ENCODE measurements around the gene INSYN2A.

Gene INSYN2A

GRCh38 chr10:127227663-127228062, 31.3 kb upstream of the INSYN2A start:
- Histone ChIP-seq H2BK12ac (ENCODE audit: low read length) (no peak overlapping the region), H3K4me1 (ENCODE audit: control insufficient read depth in 2 of 2, insufficient read depth in 1 of 2, low read depth in 1 of 2, low read length in 2 of 2) (peaks cover 0 to 1% of the 10 kb centered on the region in 2 donors), H4K91ac (ENCODE audit: low read depth, low read length, poor library complexity) (no peak overlapping the region), H2AK5ac (ENCODE audit: low read depth, low read length) (no peak overlapping the region), H2AFZ (ENCODE audit: low read length) (no peak overlapping the region), H2BK120ac (ENCODE audit: low read depth, low read length) (no peak overlapping the region), H3K14ac (ENCODE audit: low read length) (no peak overlapping the region), H3K4ac (ENCODE audit: low read length) (no peak overlapping the region), H3K4me2 (ENCODE audit: insufficient read depth, low read length, poor library complexity, severe bottlenecking) (no peak overlapping the region), H2BK5ac (ENCODE audit: low read length) (no peak overlapping the region), H3K27me3 (ENCODE audit: control insufficient read depth in 3 of 3, insufficient read depth in 3 of 3, low read depth in 1 of 3, low read length in 3 of 3) (no peaks in the 10 kb centered on the region), H3K9ac (ENCODE audit: low read depth, low read length, poor library complexity) (no peak overlapping the region), H3K18ac (ENCODE audit: low read length) (no peak overlapping the region), H2BK15ac (ENCODE audit: low read length) (no peak overlapping the region), H3K9me3 (replicated peaks in 1 of 2; ENCODE audit: control insufficient read depth in 2 of 2, insufficient read depth in 1 of 2, low read depth in 1 of 2, low read length in 2 of 2) (no peaks in the 10 kb centered on the region), H4K8ac (ENCODE audit: low read depth, low read length) (no peak overlapping the region), H3K36me3 (replicated peaks in 1 of 2; ENCODE audit: control insufficient read depth in 2 of 2, insufficient read depth in 2 of 2, low read length in 2 of 2) (no peaks in the 10 kb centered on the region), H3K4me3 (ENCODE audit: low read length in 2 of 2) (no peak overlapping the region), H3K27ac (replicated peaks; ENCODE audit: low read length) (no peak overlapping the region), H3K79me1 (ENCODE audit: low read depth, low read length) (no peaks in the 10 kb centered on the region), H3K23ac (ENCODE audit: low read depth, low read length, poor library complexity) (no peak overlapping the region)
- no CpG with 5 or more reads among the region's 1 CpG for WGBS, 2 donors (ENCODE audit: extremely low coverage in 2 of 2, insufficient read length in 2 of 2, insufficient replicate concordance in 1 of 2)
- DNase-seq (ENCODE audit: low spot score), result no peak

DNA sequence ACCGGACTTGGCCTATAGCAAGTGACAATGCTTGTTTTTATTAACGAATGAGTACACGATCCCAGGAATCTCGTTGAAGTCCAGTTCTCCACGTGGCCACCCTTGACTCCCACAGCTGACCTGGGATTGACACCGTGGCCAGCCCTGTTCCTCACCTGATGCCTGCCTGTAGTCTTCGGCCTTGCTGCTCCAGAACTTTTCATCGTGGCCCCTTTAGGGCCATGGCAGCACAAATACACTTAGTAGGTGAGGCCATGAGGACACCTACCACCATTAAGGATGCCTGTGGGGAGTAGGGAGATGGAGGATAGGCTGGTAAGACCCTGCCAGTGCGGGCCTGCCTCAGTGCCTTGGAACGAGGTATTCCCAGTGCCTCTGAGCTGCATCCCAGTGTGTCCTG, 30.6 kb upstream of the INSYN2A start:
- H2BK5ac ChIP-seq (ENCODE audit: low read length), result no peak overlapping the region

DNA sequence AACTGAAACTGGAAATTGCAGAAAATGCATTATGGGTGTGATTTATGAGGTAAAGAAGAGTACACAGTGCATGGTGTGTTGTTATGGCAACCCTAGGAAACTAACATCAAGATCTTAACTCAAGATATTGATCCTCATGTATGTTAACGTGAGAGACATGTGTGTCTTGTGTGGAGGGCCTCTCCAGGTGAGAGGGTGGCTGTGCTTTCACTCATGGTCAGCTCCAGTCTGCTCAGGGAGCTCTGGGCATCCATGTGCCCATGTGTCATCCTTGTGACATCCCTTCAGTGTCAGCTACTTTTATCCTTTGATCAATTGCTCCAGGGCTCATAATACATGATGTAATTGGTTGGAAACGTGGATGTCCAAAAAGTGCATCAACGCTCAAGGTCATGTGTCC, 24.9 kb upstream of the INSYN2A start:
- Histone ChIP-seq H4K8ac (ENCODE audit: low read depth, low read length) (no peak overlapping the region), H3K4me2 (ENCODE audit: insufficient read depth, low read length, poor library complexity, severe bottlenecking) (no peak overlapping the region), H3K36me3 (replicated peaks in 1 of 2; ENCODE audit: control insufficient read depth in 2 of 2, insufficient read depth in 2 of 2, low read length in 2 of 2) (no peaks in the 10 kb centered on the region), H3K9me3 (replicated peaks in 1 of 2; ENCODE audit: control insufficient read depth in 2 of 2, insufficient read depth in 1 of 2, low read depth in 1 of 2, low read length in 2 of 2) (peaks cover 0 to 4% of the 10 kb centered on the region in 2 donors), H3K27me3 (ENCODE audit: control insufficient read depth in 3 of 3, insufficient read depth in 3 of 3, low read depth in 1 of 3, low read length in 3 of 3) (no peaks in the 10 kb centered on the region), H2AFZ (ENCODE audit: low read length) (no peak overlapping the region), H2BK12ac (ENCODE audit: low read length) (no peak overlapping the region), H3K79me1 (ENCODE audit: low read depth, low read length) (no peaks in the 10 kb centered on the region), H3K9ac (ENCODE audit: low read depth, low read length, poor library complexity) (no peak overlapping the region), H3K27ac (replicated peaks; ENCODE audit: low read length) (no peak overlapping the region), H3K4ac (ENCODE audit: low read length) (no peak overlapping the region), H3K4me1 (ENCODE audit: control insufficient read depth in 2 of 2, insufficient read depth in 1 of 2, low read depth in 1 of 2, low read length in 2 of 2) (peaks cover 1 to 5% of the 10 kb centered on the region in 2 donors), H2BK15ac (ENCODE audit: low read length) (no peak overlapping the region), H3K4me3 (ENCODE audit: low read length in 2 of 2) (no peak overlapping the region), H2AK5ac (ENCODE audit: low read depth, low read length) (no peak overlapping the region), H2BK5ac (ENCODE audit: low read length) (no peak overlapping the region), H4K91ac (ENCODE audit: low read depth, low read length, poor library complexity) (no peak overlapping the region), H3K18ac (ENCODE audit: low read length) (no peak overlapping the region), H3K14ac (ENCODE audit: low read length) (no peak overlapping the region), H2BK120ac (ENCODE audit: low read depth, low read length) (no peak overlapping the region), H3K23ac (ENCODE audit: low read depth, low read length, poor library complexity) (no peak overlapping the region)
- no CpG with 5 or more reads among the region's 3 CpGs for WGBS, 2 donors (ENCODE audit: extremely low coverage in 2 of 2, insufficient read length in 2 of 2, insufficient replicate concordance in 1 of 2)
- no peak for DNase-seq (ENCODE audit: low spot score)

More for the DNA sequence above, 30.6 kb upstream of the INSYN2A start:
- no peak for DNase-seq (ENCODE audit: low spot score)
- Histone ChIP-seq H2BK120ac (ENCODE audit: low read depth, low read length) (no peak overlapping the region), H3K18ac (ENCODE audit: low read length) (peak overlapping the region; percentile 23), H3K4me2 (ENCODE audit: insufficient read depth, low read length, poor library complexity, severe bottlenecking) (no peak overlapping the region), H2AFZ (ENCODE audit: low read length) (no peak overlapping the region), H3K36me3 (replicated peaks in 1 of 2; ENCODE audit: control insufficient read depth in 2 of 2, insufficient read depth in 2 of 2, low read length in 2 of 2) (no peaks in the 10 kb centered on the region), H2AK5ac (ENCODE audit: low read depth, low read length) (no peak overlapping the region), H2BK12ac (ENCODE audit: low read length) (no peak overlapping the region), H3K4me1 (ENCODE audit: control insufficient read depth in 2 of 2, insufficient read depth in 1 of 2, low read depth in 1 of 2, low read length in 2 of 2) (peaks cover 0 to 1% of the 10 kb centered on the region in 2 donors), H3K27ac (replicated peaks; ENCODE audit: low read length) (no peak overlapping the region), H3K4me3 (ENCODE audit: low read length in 2 of 2) (no peak overlapping the region), H3K79me1 (ENCODE audit: low read depth, low read length) (no peaks in the 10 kb centered on the region), H4K8ac (ENCODE audit: low read depth, low read length) (no peak overlapping the region), H2BK15ac (ENCODE audit: low read length) (no peak overlapping the region), H3K9me3 (replicated peaks in 1 of 2; ENCODE audit: control insufficient read depth in 2 of 2, insufficient read depth in 1 of 2, low read depth in 1 of 2, low read length in 2 of 2) (no peaks in the 10 kb centered on the region), H4K91ac (ENCODE audit: low read depth, low read length, poor library complexity) (no peak overlapping the region), H3K23ac (ENCODE audit: low read depth, low read length, poor library complexity) (no peak overlapping the region), H3K4ac (ENCODE audit: low read length) (no peak overlapping the region), H3K9ac (ENCODE audit: low read depth, low read length, poor library complexity) (peak overlapping the region; percentile 39), H3K14ac (ENCODE audit: low read length) (no peak overlapping the region), H3K27me3 (ENCODE audit: control insufficient read depth in 3 of 3, insufficient read depth in 3 of 3, low read depth in 1 of 3, low read length in 3 of 3) (no peaks in the 10 kb centered on the region)
- no CpG with 5 or more reads among the region's 10 CpGs for WGBS, 2 donors (ENCODE audit: extremely low coverage in 2 of 2, insufficient read length in 2 of 2, insufficient replicate concordance in 1 of 2)

GRCh38 chr10:127218658-127219057, 22.3 kb upstream of the INSYN2A start:
- no peak overlapping the region for H2BK15ac ChIP-seq (ENCODE audit: low read length)
- H4K91ac ChIP-seq (ENCODE audit: low read depth, low read length, poor library complexity), result no peak overlapping the region
- H2BK5ac ChIP-seq (ENCODE audit: low read length), result no peak overlapping the region
- no CpG with 5 or more reads among the region's 3 CpGs for WGBS, 2 donors (ENCODE audit: extremely low coverage in 2 of 2, insufficient read length in 2 of 2, insufficient replicate concordance in 1 of 2)
- H3K27me3 ChIP-seq (ENCODE audit: control insufficient read depth in 3 of 3, insufficient read depth in 3 of 3, low read depth in 1 of 3, low read length in 3 of 3), result no peaks in the 10 kb centered on the region
- no peak overlapping the region for H2AFZ ChIP-seq (ENCODE audit: low read length)
- H2AK5ac ChIP-seq (ENCODE audit: low read depth, low read length), result no peak overlapping the region
- H3K14ac ChIP-seq (ENCODE audit: low read length), result no peak overlapping the region
- H3K9ac ChIP-seq (ENCODE audit: low read depth, low read length, poor library complexity), result no peak overlapping the region
- H3K4me1 ChIP-seq (ENCODE audit: control insufficient read depth in 2 of 2, insufficient read depth in 1 of 2, low read depth in 1 of 2, low read length in 2 of 2), result peaks cover 4 to 14% of the 10 kb centered on the region in 2 donors
- no peak overlapping the region for H2BK12ac ChIP-seq (ENCODE audit: low read length)
- no peak overlapping the region for H3K4me3 ChIP-seq (ENCODE audit: low read length in 2 of 2)
- no peak overlapping the region for H3K18ac ChIP-seq (ENCODE audit: low read length)
- no peak overlapping the region for H3K27ac ChIP-seq (replicated peaks; ENCODE audit: low read length)
- H3K79me1 ChIP-seq (ENCODE audit: low read depth, low read length), result peaks cover 3% of the 10 kb centered on the region
- peaks cover 0 to 4% of the 10 kb centered on the region in 2 donors for H3K9me3 ChIP-seq (replicated peaks in 1 of 2; ENCODE audit: control insufficient read depth in 2 of 2, insufficient read depth in 1 of 2, low read depth in 1 of 2, low read length in 2 of 2)
- H3K4ac ChIP-seq (ENCODE audit: low read length), result no peak overlapping the region
- no peak overlapping the region for H4K8ac ChIP-seq (ENCODE audit: low read depth, low read length)
- no peak overlapping the region for H2BK120ac ChIP-seq (ENCODE audit: low read depth, low read length)
- H3K23ac ChIP-seq (ENCODE audit: low read depth, low read length, poor library complexity), result no peak overlapping the region
- H3K4me2 ChIP-seq (ENCODE audit: insufficient read depth, low read length, poor library complexity, severe bottlenecking), result no peak overlapping the region
- no peaks in the 10 kb centered on the region for H3K36me3 ChIP-seq (replicated peaks in 1 of 2; ENCODE audit: control insufficient read depth in 2 of 2, insufficient read depth in 2 of 2, low read length in 2 of 2)
- DNase-seq (ENCODE audit: low spot score), result no peak

Measured in neuronal stem cell (in vitro differentiated cells).